ENCODE measurements around the gene PTMA.

Gene PTMA

DNA sequence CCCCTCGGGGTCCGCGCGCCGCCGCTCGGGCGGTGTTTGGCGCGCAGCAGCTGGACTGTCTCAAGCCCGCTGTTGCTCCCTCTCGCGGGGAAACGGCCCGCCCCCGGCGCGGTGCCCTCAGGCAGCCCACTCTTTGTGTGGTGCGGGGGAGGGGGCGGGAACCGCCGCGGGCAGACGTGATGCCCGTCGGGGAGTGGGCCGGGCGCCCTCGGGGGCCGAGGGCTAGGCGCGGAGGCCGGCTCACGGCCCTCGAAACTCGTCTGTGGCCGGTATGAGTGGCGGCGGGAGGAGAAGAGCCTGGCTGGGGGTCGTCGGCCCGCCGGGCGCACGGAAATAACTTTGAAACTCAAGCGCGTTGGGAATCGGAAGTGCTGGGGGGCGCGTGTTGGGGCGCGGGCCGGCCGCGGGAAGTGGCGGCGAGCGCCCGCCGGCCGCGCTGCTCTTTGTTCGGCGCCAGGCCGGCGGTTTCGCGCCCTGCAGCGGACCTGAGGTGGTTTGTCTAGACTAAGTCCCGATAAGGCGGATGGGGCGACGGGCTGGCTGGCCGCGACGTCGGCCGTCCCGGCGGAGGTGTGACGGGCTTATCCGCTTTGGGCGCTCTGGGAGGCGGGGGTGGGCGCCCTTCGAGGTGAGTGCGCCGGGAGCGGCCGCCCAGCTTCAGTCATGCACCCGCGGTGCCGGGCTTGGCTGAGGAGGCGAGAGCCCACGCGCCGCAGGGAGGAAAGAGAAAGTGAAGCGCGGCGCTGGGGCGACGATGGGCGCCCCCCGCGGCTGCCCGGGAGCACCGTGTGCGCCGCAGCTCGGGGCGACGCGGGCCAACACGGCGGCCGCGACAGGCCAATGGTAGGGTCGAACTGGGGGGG lies 679 bp downstream of the PTMA start:
- TF ChIP-seq TAF1 (IDR thresholded peaks at IDR 0.05; ENCODE audit: borderline replicate concordance, insufficient read depth, low read length) (no peak), POLR2AphosphoS5 (IDR thresholded peaks at IDR 0.05; ENCODE audit: low read depth, low read length) (0 out of 2 replicates have a peak, but pooled peaks have one; percentile 11), FOXP2 (optimal IDR thresholded peaks at IDR 0.05; ENCODE audit: borderline replicate concordance, extremely low read depth, extremely low read length, insufficient read depth) (peak; percentile 19)

DNA sequence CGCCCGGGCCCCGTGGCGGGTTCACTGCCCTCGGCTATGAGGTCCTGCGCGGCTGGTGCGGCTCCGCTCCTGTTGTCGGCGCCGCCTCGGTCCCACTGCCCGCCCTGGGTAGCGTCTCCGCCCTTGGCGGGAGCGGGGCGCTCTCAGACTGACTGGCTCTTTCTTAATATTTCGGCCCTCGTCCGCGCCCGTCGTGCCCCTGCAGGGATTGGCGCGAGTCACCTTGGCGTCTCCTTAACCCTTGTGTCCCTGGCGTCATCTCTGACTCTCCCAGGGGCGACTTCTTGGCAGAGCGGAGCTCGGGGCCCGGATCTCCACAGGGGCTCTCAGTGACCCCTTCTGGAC lies 1.3 kb downstream of the PTMA start:
- TF ChIP-seq TAF1 (IDR thresholded peaks at IDR 0.05; ENCODE audit: borderline replicate concordance, insufficient read depth, low read length), result no peak
- no peak for TF ChIP-seq FOXP2 (optimal IDR thresholded peaks at IDR 0.05; ENCODE audit: borderline replicate concordance, extremely low read depth, extremely low read length, insufficient read depth)
- TF ChIP-seq, protein P1, sequence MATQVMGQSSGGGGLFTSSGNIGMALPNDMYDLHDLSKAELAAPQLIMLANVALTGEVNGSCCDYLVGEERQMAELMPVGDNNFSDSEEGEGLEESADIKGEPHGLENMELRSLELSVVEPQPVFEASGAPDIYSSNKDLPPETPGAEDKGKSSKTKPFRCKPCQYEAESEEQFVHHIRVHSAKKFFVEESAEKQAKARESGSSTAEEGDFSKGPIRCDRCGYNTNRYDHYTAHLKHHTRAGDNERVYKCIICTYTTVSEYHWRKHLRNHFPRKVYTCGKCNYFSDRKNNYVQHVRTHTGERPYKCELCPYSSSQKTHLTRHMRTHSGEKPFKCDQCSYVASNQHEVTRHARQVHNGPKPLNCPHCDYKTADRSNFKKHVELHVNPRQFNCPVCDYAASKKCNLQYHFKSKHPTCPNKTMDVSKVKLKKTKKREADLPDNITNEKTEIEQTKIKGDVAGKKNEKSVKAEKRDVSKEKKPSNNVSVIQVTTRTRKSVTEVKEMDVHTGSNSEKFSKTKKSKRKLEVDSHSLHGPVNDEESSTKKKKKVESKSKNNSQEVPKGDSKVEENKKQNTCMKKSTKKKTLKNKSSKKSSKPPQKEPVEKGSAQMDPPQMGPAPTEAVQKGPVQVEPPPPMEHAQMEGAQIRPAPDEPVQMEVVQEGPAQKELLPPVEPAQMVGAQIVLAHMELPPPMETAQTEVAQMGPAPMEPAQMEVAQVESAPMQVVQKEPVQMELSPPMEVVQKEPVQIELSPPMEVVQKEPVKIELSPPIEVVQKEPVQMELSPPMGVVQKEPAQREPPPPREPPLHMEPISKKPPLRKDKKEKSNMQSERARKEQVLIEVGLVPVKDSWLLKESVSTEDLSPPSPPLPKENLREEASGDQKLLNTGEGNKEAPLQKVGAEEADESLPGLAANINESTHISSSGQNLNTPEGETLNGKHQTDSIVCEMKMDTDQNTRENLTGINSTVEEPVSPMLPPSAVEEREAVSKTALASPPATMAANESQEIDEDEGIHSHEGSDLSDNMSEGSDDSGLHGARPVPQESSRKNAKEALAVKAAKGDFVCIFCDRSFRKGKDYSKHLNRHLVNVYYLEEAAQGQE (IDR thresholded peaks at IDR 0.05; ENCODE audit: insufficient read depth in 1 of 2, low read depth in 2 of 2, low read length in 2 of 2), result no peak
- no peak; the same call in 1 of the 2 replicates for TF ChIP-seq SIN3A (IDR thresholded peaks at IDR 0.05; ENCODE audit: borderline replicate concordance, insufficient read depth, low read length)
- TF ChIP-seq POLR2AphosphoS5 (IDR thresholded peaks at IDR 0.05; ENCODE audit: low read depth, low read length), result no peak

DNA sequence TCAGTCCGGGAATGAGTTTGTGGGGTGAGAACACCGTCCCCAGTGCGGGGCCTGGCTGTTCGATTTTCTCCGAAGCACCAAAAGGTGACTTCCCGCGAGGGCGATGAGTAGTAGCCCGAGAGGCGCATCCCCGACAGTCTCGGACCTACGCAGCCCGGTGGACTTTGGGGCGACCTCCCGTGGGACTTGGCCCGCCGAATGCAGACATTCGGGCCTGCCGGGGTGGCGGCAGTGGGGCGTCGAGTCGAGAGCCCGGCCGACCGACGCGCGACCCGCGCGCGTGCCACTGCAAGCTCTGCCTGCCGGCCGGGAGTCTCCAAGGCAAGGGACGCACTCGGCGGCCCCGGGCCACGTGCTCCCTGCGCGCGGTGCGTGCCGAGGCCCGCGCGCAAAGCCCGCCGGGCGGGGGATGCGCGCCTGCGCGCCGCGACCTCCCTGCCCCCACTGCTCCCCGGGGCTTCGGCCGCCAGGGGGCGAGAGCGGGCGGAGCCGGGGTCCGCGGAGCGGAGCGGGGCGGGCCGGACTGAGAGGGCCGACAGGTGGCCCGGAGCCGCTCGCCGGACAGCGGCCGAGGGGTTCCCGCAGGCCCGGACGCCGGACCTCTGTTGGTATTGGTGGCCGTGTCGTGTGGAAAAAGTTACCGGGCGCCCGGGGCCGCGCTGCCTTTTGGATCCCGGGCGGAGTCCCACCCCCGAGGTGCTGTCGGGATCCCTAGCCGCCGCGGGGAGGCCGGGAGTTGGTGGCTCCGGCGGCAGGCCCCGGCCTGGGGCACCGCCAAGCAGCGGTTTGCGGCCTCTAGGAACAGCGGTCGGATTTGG lies 1.9 kb downstream of the PTMA start:
- TF ChIP-seq FOXP2 (optimal IDR thresholded peaks at IDR 0.05; ENCODE audit: borderline replicate concordance, extremely low read depth, extremely low read length, insufficient read depth), result no peak
- TF ChIP-seq, protein P1 (IDR thresholded peaks at IDR 0.05; ENCODE audit: insufficient read depth in 1 of 2, low read depth in 2 of 2, low read length in 2 of 2), result peak in 1 of 2 experiments; percentile 27; a peak in 1 of 4 replicates
- TF ChIP-seq TAF1 (IDR thresholded peaks at IDR 0.05; ENCODE audit: borderline replicate concordance, insufficient read depth, low read length), result peak; percentile 57; the same call in 1 of the 2 replicates

DNA sequence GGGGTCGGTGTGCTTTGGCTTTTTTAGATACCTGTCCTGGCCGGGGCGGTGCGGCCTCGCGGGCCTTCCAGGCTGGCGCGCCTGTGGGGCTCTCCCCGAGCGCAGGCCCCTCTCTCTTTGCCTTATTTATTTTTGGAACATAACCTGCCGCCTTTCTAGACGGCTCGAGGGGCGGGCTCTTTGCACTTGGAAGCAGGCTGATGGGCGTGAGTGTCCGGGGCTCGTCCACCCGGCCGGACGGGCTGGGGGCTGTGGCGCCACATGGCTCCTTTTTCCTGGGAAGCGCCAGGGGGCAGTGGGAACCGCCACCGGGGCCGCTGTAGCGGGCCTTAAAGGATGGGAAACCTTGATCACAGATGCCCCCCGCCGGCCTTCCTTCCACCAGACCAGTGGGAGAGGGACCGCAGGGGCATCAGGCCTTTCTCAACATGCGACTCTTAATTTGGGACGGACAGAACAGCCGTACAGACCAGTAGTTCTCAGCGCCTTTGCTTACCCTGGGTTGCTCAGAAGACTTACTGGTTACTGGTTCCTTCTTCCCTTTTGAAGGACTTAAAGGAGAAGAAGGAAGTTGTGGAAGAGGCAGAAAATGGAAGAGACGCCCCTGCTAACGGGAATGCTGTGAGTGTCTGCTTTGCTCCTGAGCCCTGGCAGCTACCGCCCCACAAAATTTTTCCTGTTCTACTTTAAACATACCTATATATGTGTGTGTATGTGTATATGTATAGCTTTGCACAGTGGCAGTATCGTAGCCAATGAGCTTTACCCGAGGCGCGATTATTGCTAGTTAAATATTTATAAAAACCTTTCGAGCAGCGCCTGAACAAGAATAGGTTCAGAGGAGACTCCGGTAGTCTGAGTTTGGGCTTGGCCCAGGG lies 2.7 kb downstream of the PTMA start:
- TF ChIP-seq, protein P1 (IDR thresholded peaks at IDR 0.05; ENCODE audit: insufficient read depth in 1 of 2, low read depth in 2 of 2, low read length in 2 of 2), result no peak
- TF ChIP-seq SIN3A (IDR thresholded peaks at IDR 0.05; ENCODE audit: borderline replicate concordance, insufficient read depth, low read length) (no peak), TAF1 (IDR thresholded peaks at IDR 0.05; ENCODE audit: borderline replicate concordance, insufficient read depth, low read length) (no peak), POLR2AphosphoS5 (IDR thresholded peaks at IDR 0.05; ENCODE audit: low read depth, low read length) (no peak), FOXP2 (optimal IDR thresholded peaks at IDR 0.05; ENCODE audit: borderline replicate concordance, extremely low read depth, extremely low read length, insufficient read depth) (no peak)
